Stomach (tissue), 9 donors: Measurements from ENCODE around the gene HDAC9. TPM values are rescaled to one million over a fixed set of nuclear protein-coding genes. Genes with fewer than 3 reads are reported as not detected.
A peak's percentile ranks its signal among the peaks of the same experiment; 100 is the strongest.

Experiments
- DNase-seq, 2 donors: peaks; one replicate each; pipeline versions ENCODE4 v3.0.0 to v3.0.0-alpha.2; 2013 to 2019
- H3K27ac ChIP-seq, 5 donors: fragments of 200-600 bp in 4 of 5; sonication (generic) in 4 of 5; one replicate each; pipeline ENCODE4 v1.5.1; 2013 to 2019; ENCODE audit warnings: mild to moderate bottlenecking in 1 of 5, moderate library complexity in 1 of 5
- H3K27me3 ChIP-seq, 3 donors: fragments of 200-600 bp; sonication (generic); one replicate each; pipeline ENCODE4 v1.5.1; 2017 to 2019; ENCODE audit warnings: mixed run types in 1 of 3
- H3K36me3 ChIP-seq, 4 donors: fragments of 200-600 bp; sonication (generic); 1 replicate in 3 of 4; 2 replicates in 1 of 4; pipeline ENCODE4 v1.5.1; 2016 to 2019
- H3K4me1 ChIP-seq, 4 donors: fragments of 200-600 bp; sonication (generic); one replicate each; pipeline ENCODE4 v1.5.1; 2016 to 2019
- H3K4me3 ChIP-seq, 4 donors: fragments of 200-600 bp; sonication (generic) in 3 of 4; one replicate each; pipeline ENCODE4 v1.5.1; 2016 to 2019; ENCODE audit warnings: mild to moderate bottlenecking in 1 of 4
- H3K9me3 ChIP-seq, 4 donors: fragments of 200-600 bp; sonication (generic); one replicate each; pipeline ENCODE4 v1.5.1; 2016 to 2019
- EP300 ChIP-seq: sonication (generic); formaldehyde crosslinking; IDR thresholded peaks from one replicate; pipeline ENCODE4 v1.6.1; 2017; ENCODE audit warnings: antibody characterized with exemption
- POLR2A ChIP-seq, 4 donors: fragments of 450-650 bp; IDR thresholded peaks; one replicate each; pipeline ENCODE4 v1.6.1; 2016; ENCODE audit warnings: antibody characterized with exemption in 4 of 4, control low read depth in 2 of 4, mild to moderate bottlenecking in 1 of 4, moderate library complexity in 1 of 4
- POLR2AphosphoS5 ChIP-seq, 3 donors: sonication (generic); formaldehyde crosslinking; IDR thresholded peaks; one replicate each; pipeline ENCODE4 v1.6.1; 2016; ENCODE audit warnings: antibody characterized with exemption in 3 of 3
- WGBS, 5 donors: extraction: QIAGEN DNeasy Blood & Tissue Kit in 3 of 5; methylation state at CpG; one replicate each; pipeline versions ENCODE4 v1.1.5 to v1.1.7; 2013 to 2018; 5-methylcytosine and 5-hydroxymethylcytosine counted together
- intact Hi-C: fragments of 100-400 bp; cut with DNase I; formaldehyde crosslinking; loops from one replicate; pipeline ENCODE4 v1.15.1; 2023; ENCODE audit warnings: low total_unique reads
- polyA plus RNA-seq, 3 donors: library from polyadenylated mRNA; stranded (reverse); fragments of 200-250 nt; gene quantifications; one replicate each; pipeline ENCODE4 v1.2.3, GENCODE V29; 2013
- total RNA-seq, 5 donors: library from RNA; depleted of rRNA; stranded (reverse); fragments of >200 nt; gene quantifications; one replicate each; pipeline versions ENCODE4 v1.1.0 to v1.2.3, GENCODE V29; 2014 to 2016
- TF ChIP-seq, protein P1 (sequence below), 7 experiments: fragments of 450-650 bp in 4 of 7; fragments of 200-600 bp in 3 of 7; sonication (generic) in 3 of 7; IDR thresholded peaks; one replicate each; pipeline ENCODE4 v1.5.1; 2016 to 2019; ENCODE audit warnings: antibody characterized with exemption in 7 of 7, control low read depth in 2 of 7, mild to moderate bottlenecking in 1 of 7
- donor health status: healthy with polysubstance abuse.
- donor health status: Bipolar disorder and iron deficiency.
- donor health status: healthy.

The HDAC9 gene
- total and polyA plus RNA-seq, 8 donors = 1.4 to 60.0 (median 9.8) TPM

DNA sequence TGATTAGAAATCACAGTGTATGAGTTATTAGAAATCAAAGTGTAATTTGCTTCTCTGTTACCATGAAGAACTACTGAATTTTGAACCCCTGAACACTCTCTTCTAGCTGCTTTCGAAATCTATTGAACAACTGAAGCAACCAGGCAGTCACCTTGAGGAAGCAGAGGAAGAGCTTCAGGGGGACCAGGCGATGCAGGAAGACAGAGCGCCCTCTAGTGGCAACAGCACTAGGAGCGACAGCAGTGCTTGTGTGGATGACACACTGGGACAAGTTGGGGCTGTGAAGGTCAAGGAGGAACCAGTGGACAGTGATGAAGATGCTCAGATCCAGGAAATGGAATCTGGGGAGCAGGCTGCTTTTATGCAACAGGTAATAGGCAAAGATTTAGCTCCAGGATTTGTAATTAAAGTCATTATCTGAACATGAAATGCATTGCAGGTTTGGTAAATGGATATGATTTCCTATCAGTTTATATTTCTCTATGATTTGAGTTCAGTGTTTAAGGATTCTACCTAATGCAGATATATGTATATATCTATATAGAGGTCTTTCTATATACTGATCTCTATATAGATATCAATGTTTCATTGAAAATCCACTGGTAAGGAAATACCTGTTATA lies 170.7 kb downstream of the HDAC9 start:
- Histone ChIP-seq H3K27ac (no peak overlapping the region), H3K4me3 (no peak overlapping the region), H3K4me1 (peaks cover 4 to 13% (median 8%) of the 10 kb centered on the region in 4 donors), H3K27me3 (no peaks in the 10 kb centered on the region), H3K9me3 (no peaks in the 10 kb centered on the region), H3K36me3 (no peaks in the 10 kb centered on the region)
- TF ChIP-seq, protein P1, sequence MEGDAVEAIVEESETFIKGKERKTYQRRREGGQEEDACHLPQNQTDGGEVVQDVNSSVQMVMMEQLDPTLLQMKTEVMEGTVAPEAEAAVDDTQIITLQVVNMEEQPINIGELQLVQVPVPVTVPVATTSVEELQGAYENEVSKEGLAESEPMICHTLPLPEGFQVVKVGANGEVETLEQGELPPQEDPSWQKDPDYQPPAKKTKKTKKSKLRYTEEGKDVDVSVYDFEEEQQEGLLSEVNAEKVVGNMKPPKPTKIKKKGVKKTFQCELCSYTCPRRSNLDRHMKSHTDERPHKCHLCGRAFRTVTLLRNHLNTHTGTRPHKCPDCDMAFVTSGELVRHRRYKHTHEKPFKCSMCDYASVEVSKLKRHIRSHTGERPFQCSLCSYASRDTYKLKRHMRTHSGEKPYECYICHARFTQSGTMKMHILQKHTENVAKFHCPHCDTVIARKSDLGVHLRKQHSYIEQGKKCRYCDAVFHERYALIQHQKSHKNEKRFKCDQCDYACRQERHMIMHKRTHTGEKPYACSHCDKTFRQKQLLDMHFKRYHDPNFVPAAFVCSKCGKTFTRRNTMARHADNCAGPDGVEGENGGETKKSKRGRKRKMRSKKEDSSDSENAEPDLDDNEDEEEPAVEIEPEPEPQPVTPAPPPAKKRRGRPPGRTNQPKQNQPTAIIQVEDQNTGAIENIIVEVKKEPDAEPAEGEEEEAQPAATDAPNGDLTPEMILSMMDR (IDR thresholded peaks at IDR 0.05) = peak in 5 of 7 experiments; percentile 63 to 86 (median 84)
- TF ChIP-seq POLR2A (IDR thresholded peaks at IDR 0.05) (no peak), POLR2AphosphoS5 (IDR thresholded peaks at IDR 0.05) (peak in 1 of 3 donors; percentile 25), EP300 (no peak)
- peak; percentile 80 to 89 for DNase-seq
- WGBS, 5 donors = 10 to 18% (median 11%) methylated on average over 4 of the region's 4 CpGs
- intact Hi-C loops = no loop called here

- WGBS, 5 donors = 22 to 51% (median 43%) methylated on average over 1 of the region's 1 CpG
- H3K9me3 ChIP-seq = no peaks in the 10 kb centered on the region
Observed at GRCh38 chr7:18667466-18667865, 171.9 kb downstream of the HDAC9 start.

DNA sequence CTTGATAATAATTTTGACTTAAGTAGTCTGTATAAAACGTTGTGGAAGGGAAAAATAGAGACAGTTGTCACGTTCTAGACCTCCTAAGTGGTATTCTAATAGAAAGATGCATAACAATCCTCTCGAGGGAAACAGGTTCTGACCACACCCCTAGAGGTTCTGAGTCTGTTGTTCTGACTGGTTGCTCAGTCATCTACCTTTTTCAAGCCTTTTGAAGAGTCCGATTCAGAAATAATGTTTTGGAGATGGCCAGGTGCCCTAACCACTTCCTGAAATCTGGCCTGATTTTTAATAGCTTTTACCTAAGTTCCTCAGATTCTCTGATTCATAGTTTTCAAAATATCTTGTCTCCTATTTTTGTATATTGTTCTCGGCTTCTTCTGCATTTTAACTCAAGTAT lies 175.6 kb downstream of the HDAC9 start:
- H3K27ac ChIP-seq = no peak overlapping the region
- peaks cover 4 to 13% (median 8%) of the 10 kb centered on the region in 4 donors for H3K4me1 ChIP-seq
- no peaks in the 10 kb centered on the region for H3K27me3 ChIP-seq
- H3K4me3 ChIP-seq = no peak overlapping the region
- no peak for TF ChIP-seq EP300
- TF ChIP-seq POLR2AphosphoS5 (IDR thresholded peaks at IDR 0.05) = no peak
- TF ChIP-seq, protein P1 (IDR thresholded peaks at IDR 0.05) = no peak
- no peaks in the 10 kb centered on the region for H3K9me3 ChIP-seq
- intact Hi-C loops = no loop called here
- WGBS, 5 donors = 70 to 82% (median 78%) methylated on average over 5 of the region's 5 CpGs
- no peaks in the 10 kb centered on the region for H3K36me3 ChIP-seq
- no peak for DNase-seq

More at GRCh38 chr7:18667466-18667865, 171.9 kb downstream of the HDAC9 start:
- Histone ChIP-seq H3K36me3 (no peaks in the 10 kb centered on the region), H3K27me3 (no peaks in the 10 kb centered on the region), H3K27ac (no peak overlapping the region), H3K4me3 (no peak overlapping the region), H3K4me1 (peaks cover 4 to 13% (median 8%) of the 10 kb centered on the region in 4 donors)
- peak in 1 of 2 donors; percentile 41 for DNase-seq
- TF ChIP-seq POLR2A (IDR thresholded peaks at IDR 0.05) (no peak), EP300 (no peak), POLR2AphosphoS5 (IDR thresholded peaks at IDR 0.05) (no peak)
- TF ChIP-seq, protein P1 (IDR thresholded peaks at IDR 0.05) = no peak
- intact Hi-C loops = no loop called here

DNA sequence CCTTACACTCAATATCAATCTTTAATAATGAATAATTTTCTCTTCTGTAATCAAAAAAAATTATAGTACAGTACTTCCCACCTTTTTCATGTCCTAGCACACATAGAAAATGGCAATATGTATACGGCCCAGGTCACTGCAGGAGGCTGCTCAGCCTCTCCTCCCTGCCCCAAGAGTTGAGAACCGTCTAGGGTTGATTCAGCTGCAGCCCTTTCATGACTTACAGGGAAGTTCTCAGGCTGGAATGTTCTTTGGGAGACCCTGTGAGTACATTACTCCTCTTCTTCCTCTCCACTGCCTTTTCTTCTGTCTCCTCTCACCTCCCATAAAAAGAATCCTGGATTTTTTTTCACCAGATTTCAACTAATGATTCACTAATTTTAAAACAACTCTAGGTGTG lies 180.0 kb downstream of the HDAC9 start:
- H3K4me3 ChIP-seq = no peak overlapping the region
- no peak overlapping the region for H3K27ac ChIP-seq
- 70 to 82% (median 76%) methylated on average over 2 of the region's 2 CpGs for WGBS, 5 donors
- H3K36me3 ChIP-seq = no peaks in the 10 kb centered on the region
- no peaks in the 10 kb centered on the region for H3K4me1 ChIP-seq
- no peaks in the 10 kb centered on the region for H3K27me3 ChIP-seq
- no peak for DNase-seq
- no peak for TF ChIP-seq POLR2AphosphoS5 (IDR thresholded peaks at IDR 0.05)
- TF ChIP-seq, protein P1 (IDR thresholded peaks at IDR 0.05) = no peak
- TF ChIP-seq POLR2A (IDR thresholded peaks at IDR 0.05) = no peak
- TF ChIP-seq EP300 = no peak
- H3K9me3 ChIP-seq = no peaks in the 10 kb centered on the region
- intact Hi-C loops = no loop called here
